ENCODE results near the gene NEK1. TPM values are rescaled to one million over a fixed set of nuclear protein-coding genes. Genes with fewer than 3 reads are reported as not detected.

NEK1 gene
- total RNA-seq, 4 donors from 2014 or later = 6.0 to 11.1 (median 6.7) TPM

GRCh38 chr4:169604131-169604900, 8.1 kb downstream of the NEK1 start:
- Histone ChIP-seq H3K4me3 (no peak overlapping the region), H3K9me3 (no peaks in the 10 kb centered on the region), H3K36me3 (peaks cover 12% of the 10 kb centered on the region), H3K27me3 (no peaks in the 10 kb centered on the region), H3K27ac (no peak overlapping the region), H3K4me1 (peaks cover 4% of the 10 kb centered on the region)
- no peak for TF ChIP-seq EP300 (IDR thresholded peaks at IDR 0.05)
- TF ChIP-seq CTCF (IDR thresholded peaks at IDR 0.05) = no peak
- no peak for TF ChIP-seq POLR2A (IDR thresholded peaks at IDR 0.05)
- no peak for TF ChIP-seq POLR2AphosphoS5 (IDR thresholded peaks at IDR 0.05)
- DNase-seq (ENCODE audit: low spot score in 2 of 2) = no peak
- 2% methylated on average over 1 of the region's 1 CpG for WGBS

- H3K4me3 ChIP-seq = no peak overlapping the region
- no peaks in the 10 kb centered on the region for H3K9me3 ChIP-seq
- WGBS = 97% methylated on average over 2 of the region's 2 CpGs
- H3K27ac ChIP-seq = no peak overlapping the region
- H3K36me3 ChIP-seq = peaks cover 12% of the 10 kb centered on the region
- no peaks in the 10 kb centered on the region for H3K27me3 ChIP-seq
- no peak for TF ChIP-seq CTCF (IDR thresholded peaks at IDR 0.05)
- TF ChIP-seq EP300 (IDR thresholded peaks at IDR 0.05) = no peak
- TF ChIP-seq POLR2AphosphoS5 (IDR thresholded peaks at IDR 0.05) = no peak
- no peak for TF ChIP-seq POLR2A (IDR thresholded peaks at IDR 0.05)
- no peak for DNase-seq (ENCODE audit: low spot score in 2 of 2)
- peaks cover 4% of the 10 kb centered on the region for H3K4me1 ChIP-seq
These were observed 9.1 kb downstream of the NEK1 start for GRCh38 chr4:169603312-169603711.

GRCh38 chr4:169601016-169601771, 11.2 kb downstream of the NEK1 start:
- Histone ChIP-seq H3K36me3 (peaks cover 12% of the 10 kb centered on the region), H3K4me1 (peaks cover 4% of the 10 kb centered on the region), H3K27me3 (no peaks in the 10 kb centered on the region), H3K9me3 (no peaks in the 10 kb centered on the region), H3K27ac (no peak overlapping the region), H3K4me3 (no peak overlapping the region)
- no peak for DNase-seq (ENCODE audit: low spot score in 2 of 2)
- TF ChIP-seq EP300 (IDR thresholded peaks at IDR 0.05) (no peak), POLR2AphosphoS5 (IDR thresholded peaks at IDR 0.05) (no peak), POLR2A (IDR thresholded peaks at IDR 0.05) (no peak), CTCF (IDR thresholded peaks at IDR 0.05) (no peak)

GRCh38 chr4:169594560-169595195, 17.7 kb downstream of the NEK1 start:
- Histone ChIP-seq H3K27me3 (no peaks in the 10 kb centered on the region), H3K4me3 (no peak overlapping the region), H3K9me3 (no peaks in the 10 kb centered on the region), H3K4me1 (no peaks in the 10 kb centered on the region), H3K27ac (no peak overlapping the region), H3K36me3 (peaks cover 19% of the 10 kb centered on the region)
- no peak for DNase-seq (ENCODE audit: low spot score in 2 of 2)
- TF ChIP-seq CTCF (IDR thresholded peaks at IDR 0.05) = no peak
- TF ChIP-seq POLR2AphosphoS5 (IDR thresholded peaks at IDR 0.05) = no peak

GRCh38 chr4:169593050-169593560, 19.3 kb downstream of the NEK1 start:
- 96% methylated on average over 1 of the region's 1 CpG for WGBS
- peaks cover 29% of the 10 kb centered on the region for H3K36me3 ChIP-seq
- H3K4me1 ChIP-seq = no peaks in the 10 kb centered on the region
- no peak for TF ChIP-seq EP300 (IDR thresholded peaks at IDR 0.05)
- TF ChIP-seq CTCF (IDR thresholded peaks at IDR 0.05) = no peak
- no peak for TF ChIP-seq POLR2A (IDR thresholded peaks at IDR 0.05)
- no peak overlapping the region for H3K4me3 ChIP-seq
- H3K27ac ChIP-seq = no peak overlapping the region
- H3K9me3 ChIP-seq = no peaks in the 10 kb centered on the region
- no peak for DNase-seq (ENCODE audit: low spot score in 2 of 2)
- H3K27me3 ChIP-seq = no peaks in the 10 kb centered on the region

Measured in suprapubic skin (tissue), 4 donors.